ENCODE results near the gene NFATC2.

Gene NFATC2

GRCh38 chr20:51487076-51487475 is 55.4 kb downstream of the NFATC2 start:
- Histone ChIP-seq H3K27ac (no peak overlapping the region), H3K27me3 (no peaks in the 10 kb centered on the region), H3K4me3 (no peak overlapping the region), H3K4me1 (peaks cover 0 to 18% (median 4%) of the 10 kb centered on the region in 4 donors), H3K36me3 (no peaks in the 10 kb centered on the region), H3K9me3 (no peaks in the 10 kb centered on the region)
- DNase-seq: no peak
- no peak for TF ChIP-seq CTCF (IDR thresholded peaks at IDR 0.05)
- intact Hi-C loops (cut with DNase I; ENCODE audit: low total_unique reads): no loop called here

GRCh38 chr20:51486197-51487005 is 56.1 kb downstream of the NFATC2 start:
- no peak for DNase-seq
- no peak overlapping the region for H3K27ac ChIP-seq
- no peak overlapping the region for H3K4me3 ChIP-seq
- TF ChIP-seq CTCF (IDR thresholded peaks at IDR 0.05): no peak
- intact Hi-C loops (cut with DNase I; ENCODE audit: low total_unique reads): no loop called here
- peaks cover 0 to 18% (median 4%) of the 10 kb centered on the region in 4 donors for H3K4me1 ChIP-seq
- no peaks in the 10 kb centered on the region for H3K27me3 ChIP-seq
- no peaks in the 10 kb centered on the region for H3K36me3 ChIP-seq
- no peaks in the 10 kb centered on the region for H3K9me3 ChIP-seq

- H3K36me3 ChIP-seq: no peaks in the 10 kb centered on the region
- DNase-seq: no peak
- H3K4me1 ChIP-seq: peaks cover 0 to 18% (median 4%) of the 10 kb centered on the region in 4 donors
- intact Hi-C loops (cut with DNase I; ENCODE audit: low total_unique reads): no loop called here
- TF ChIP-seq CTCF (IDR thresholded peaks at IDR 0.05): no peak
- no peak overlapping the region for H3K27ac ChIP-seq
- H3K9me3 ChIP-seq: no peaks in the 10 kb centered on the region
- H3K27me3 ChIP-seq: no peaks in the 10 kb centered on the region
- H3K4me3 ChIP-seq: no peak overlapping the region
These were observed 57.7 kb downstream of the NFATC2 start for GRCh38 chr20:51484831-51485230.

DNA sequence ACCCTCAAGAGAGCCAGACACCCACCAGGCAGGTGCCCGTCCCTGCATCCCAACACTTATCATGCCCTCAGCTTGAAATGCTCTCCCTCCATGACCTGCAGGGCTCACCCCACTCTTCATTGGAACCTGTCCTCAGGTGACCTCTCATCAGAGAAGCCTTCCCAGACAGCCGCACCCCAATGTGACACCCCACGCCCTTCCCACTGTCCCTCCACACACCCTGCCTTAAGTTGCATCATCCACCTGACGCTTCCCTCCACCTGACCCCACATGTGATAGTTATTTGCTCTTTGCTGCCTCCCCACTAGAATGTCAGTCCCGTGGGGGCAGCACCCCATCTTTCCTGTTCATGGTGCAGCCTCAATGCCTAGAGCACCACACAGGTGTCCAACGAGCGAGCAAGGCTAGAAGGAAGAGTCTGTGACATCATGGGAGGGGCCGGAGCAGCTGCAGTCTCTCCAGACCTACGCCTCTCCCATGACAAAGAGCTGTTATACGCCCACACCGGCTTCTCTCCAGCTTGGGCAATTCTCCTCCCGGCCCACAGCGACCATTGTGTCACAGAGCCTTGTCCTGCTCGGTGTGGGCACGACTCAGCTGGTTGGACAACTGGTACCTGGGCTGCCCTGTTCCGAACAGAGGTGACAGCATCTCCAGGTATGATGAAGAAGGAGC is 58.2 kb downstream of the NFATC2 start:
- no peak overlapping the region for H3K4me3 ChIP-seq
- no peak for TF ChIP-seq CTCF (IDR thresholded peaks at IDR 0.05)
- no peaks in the 10 kb centered on the region for H3K9me3 ChIP-seq
- peak in 1 of 2 donors; percentile 45 for DNase-seq
- H3K27me3 ChIP-seq: no peaks in the 10 kb centered on the region
- intact Hi-C loops (cut with DNase I; ENCODE audit: low total_unique reads): no loop called here
- no peaks in the 10 kb centered on the region for H3K36me3 ChIP-seq
- peaks cover 0 to 18% (median 4%) of the 10 kb centered on the region in 4 donors for H3K4me1 ChIP-seq
- no peak overlapping the region for H3K27ac ChIP-seq

DNA sequence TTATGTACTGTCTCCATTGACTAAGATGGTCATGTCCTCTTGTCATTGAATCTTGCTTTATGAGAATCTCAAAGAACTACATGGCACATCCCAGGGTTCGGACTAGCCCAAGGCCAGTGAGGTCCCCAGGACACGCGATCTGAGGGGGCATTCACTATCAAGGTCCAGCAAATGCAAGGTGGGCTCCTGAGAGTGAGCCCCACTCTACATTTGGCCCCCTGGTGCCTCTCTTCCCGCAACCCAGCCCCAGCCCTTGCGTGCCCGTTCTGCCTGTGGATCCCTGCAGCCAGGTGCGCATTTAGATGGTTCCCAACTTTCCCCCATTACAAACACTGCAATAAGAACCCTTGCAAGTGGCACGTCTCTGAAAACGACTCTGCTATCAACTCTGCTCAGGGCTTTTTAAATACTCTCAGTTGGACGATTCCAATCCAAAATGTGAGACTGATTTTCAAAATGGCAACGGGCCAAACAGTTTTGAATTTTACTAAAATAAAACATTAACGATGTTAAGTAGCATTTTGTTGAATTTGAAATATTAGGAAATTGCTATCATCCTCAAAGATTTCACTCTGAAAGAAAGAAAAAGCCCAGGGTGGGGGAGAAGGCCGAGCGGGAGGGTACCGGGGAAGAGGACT is 59.6 kb downstream of the NFATC2 start:
- Histone ChIP-seq H3K27me3 (no peaks in the 10 kb centered on the region), H3K4me3 (no peak overlapping the region), H3K4me1 (peaks cover 0 to 16% (median 4%) of the 10 kb centered on the region in 4 donors), H3K27ac (no peak overlapping the region), H3K36me3 (no peaks in the 10 kb centered on the region), H3K9me3 (no peaks in the 10 kb centered on the region)
- peak in 1 of 2 donors; percentile 46 for DNase-seq
- intact Hi-C loops (cut with DNase I; ENCODE audit: low total_unique reads): no loop called here
- no peak for TF ChIP-seq CTCF (IDR thresholded peaks at IDR 0.05)
